Natural killer cell treated with Interleukin-12 subunit alpha and Interleukin-12 subunit beta and Interleukin-15 and Interleukin-18, amount 100 ng/mL, for 72 hours (primary cell): ENCODE measurements around the gene MEGF9. TPM values are rescaled to one million over a fixed set of nuclear protein-coding genes. Genes with fewer than 3 reads are reported as not detected.
A peak's percentile ranks its signal among the peaks of the same experiment; 100 is the strongest.

Experiments
- ATAC-seq, 2 donors: fragments of 150-1000 bp; cut with Tn5 transposase in 1 of 2; sonication (Bioruptor Pico), chemical (Tn5 transposase) in 1 of 2; 2 replicates each; pipeline ENCODE4 v1.10.0; 2021
- DNase-seq: peaks from one replicate; pipeline ENCODE4 v3.0.0; 2022; ENCODE audit warnings: low spot score
- H3K27ac Mint-ChIP-seq, 2 donors: 1 replicate in 1 of 2; 2 replicates in 1 of 2; pipeline ENCODE4 v1.8.0; 2022; ENCODE audit warnings: mixed read lengths in 2 of 2, mild to moderate bottlenecking in 1 of 2, moderate library complexity in 1 of 2
- H3K27me3 Mint-ChIP-seq, 2 donors: 1 replicate in 1 of 2; 2 replicates in 1 of 2; pipeline ENCODE4 v1.8.0; 2022; ENCODE audit warnings: mixed read lengths in 2 of 2
- H3K36me3 Mint-ChIP-seq: one replicate; pipeline ENCODE4 v1.8.0; 2022; ENCODE audit warnings: mixed read lengths
- H3K4me1 Mint-ChIP-seq, 2 donors: 1 replicate in 1 of 2; 2 replicates in 1 of 2; pipeline ENCODE4 v1.8.0; 2022; ENCODE audit warnings: low read depth in 2 of 2, mixed read lengths in 2 of 2, mild to moderate bottlenecking in 1 of 2
- H3K4me3 Mint-ChIP-seq: one replicate; pipeline ENCODE4 v1.8.0; 2022; ENCODE audit warnings: mixed read lengths
- H3K9me3 Mint-ChIP-seq: 2 replicates; pipeline ENCODE4 v1.8.0; 2022; ENCODE audit warnings: mixed read lengths
- total RNA-seq, 2 donors: library from RNA; stranded (reverse); gene quantifications; one replicate each; pipeline ENCODE4 v1.2.3, GENCODE V29; 2022

MEGF9 gene
- total RNA-seq, 2 donors from 2014 or later, result 7.7 to 12.7 TPM

GRCh38 chr9:120628207-120628924 is 85.9 kb downstream of the MEGF9 start:
- Mint-ChIP-seq H3K36me3 (no peaks in the 10 kb centered on the region), H3K27ac (no peak overlapping the region), H3K4me3 (no peak overlapping the region), H3K4me1 (peaks cover 6 to 8% of the 10 kb centered on the region in 2 donors), H3K27me3 (no peaks in the 10 kb centered on the region), H3K9me3 (no peaks in the 10 kb centered on the region)
- DNase-seq (no peak), ATAC-seq (no peak)

GRCh38 chr9:120627073-120627472 is 87.2 kb downstream of the MEGF9 start:
- H3K4me1 Mint-ChIP-seq, result peaks cover 6 to 8% of the 10 kb centered on the region in 2 donors
- H3K27me3 Mint-ChIP-seq, result no peaks in the 10 kb centered on the region
- DNase-seq (no peak), ATAC-seq (no peak)
- H3K9me3 Mint-ChIP-seq, result no peaks in the 10 kb centered on the region
- H3K36me3 Mint-ChIP-seq, result no peaks in the 10 kb centered on the region
- H3K27ac Mint-ChIP-seq, result no peak overlapping the region
- H3K4me3 Mint-ChIP-seq, result no peak overlapping the region

- Mint-ChIP-seq H3K36me3 (no peaks in the 10 kb centered on the region), H3K4me1 (peaks cover 6% of the 10 kb centered on the region in 2 donors), H3K27me3 (no peaks in the 10 kb centered on the region), H3K9me3 (no peaks in the 10 kb centered on the region), H3K27ac (no peak overlapping the region), H3K4me3 (no peak overlapping the region)
- ATAC-seq, result no peak
- DNase-seq, result no peak
Observed at GRCh38 chr9:120626512-120626911, 87.8 kb downstream of the MEGF9 start.

- Mint-ChIP-seq H3K4me3 (no peak overlapping the region), H3K9me3 (no peaks in the 10 kb centered on the region), H3K27ac (no peak overlapping the region), H3K36me3 (no peaks in the 10 kb centered on the region), H3K4me1 (peaks cover 1 to 6% of the 10 kb centered on the region in 2 donors), H3K27me3 (no peaks in the 10 kb centered on the region)
- ATAC-seq (no peak), DNase-seq (no peak)
Observed at GRCh38 chr9:120625222-120625621, 89.0 kb downstream of the MEGF9 start.

- ATAC-seq (no peak), DNase-seq (no peak)
- no peaks in the 10 kb centered on the region for H3K27me3 Mint-ChIP-seq
- no peak overlapping the region for H3K27ac Mint-ChIP-seq
- no peak overlapping the region for H3K4me3 Mint-ChIP-seq
- peaks cover 3 to 10% of the 10 kb centered on the region in 2 donors for H3K4me1 Mint-ChIP-seq
- no peaks in the 10 kb centered on the region for H3K36me3 Mint-ChIP-seq
- no peaks in the 10 kb centered on the region for H3K9me3 Mint-ChIP-seq
Observed at GRCh38 chr9:120622790-120623189, 91.5 kb downstream of the MEGF9 start.

- Mint-ChIP-seq H3K4me3 (no peak overlapping the region), H3K27me3 (no peaks in the 10 kb centered on the region), H3K9me3 (no peaks in the 10 kb centered on the region), H3K4me1 (peaks cover 3 to 14% of the 10 kb centered on the region in 2 donors), H3K27ac (no peak overlapping the region), H3K36me3 (no peaks in the 10 kb centered on the region)
- ATAC-seq (no peak), DNase-seq (no peak)
Observed at GRCh38 chr9:120621941-120622340, 92.3 kb downstream of the MEGF9 start.

DNA sequence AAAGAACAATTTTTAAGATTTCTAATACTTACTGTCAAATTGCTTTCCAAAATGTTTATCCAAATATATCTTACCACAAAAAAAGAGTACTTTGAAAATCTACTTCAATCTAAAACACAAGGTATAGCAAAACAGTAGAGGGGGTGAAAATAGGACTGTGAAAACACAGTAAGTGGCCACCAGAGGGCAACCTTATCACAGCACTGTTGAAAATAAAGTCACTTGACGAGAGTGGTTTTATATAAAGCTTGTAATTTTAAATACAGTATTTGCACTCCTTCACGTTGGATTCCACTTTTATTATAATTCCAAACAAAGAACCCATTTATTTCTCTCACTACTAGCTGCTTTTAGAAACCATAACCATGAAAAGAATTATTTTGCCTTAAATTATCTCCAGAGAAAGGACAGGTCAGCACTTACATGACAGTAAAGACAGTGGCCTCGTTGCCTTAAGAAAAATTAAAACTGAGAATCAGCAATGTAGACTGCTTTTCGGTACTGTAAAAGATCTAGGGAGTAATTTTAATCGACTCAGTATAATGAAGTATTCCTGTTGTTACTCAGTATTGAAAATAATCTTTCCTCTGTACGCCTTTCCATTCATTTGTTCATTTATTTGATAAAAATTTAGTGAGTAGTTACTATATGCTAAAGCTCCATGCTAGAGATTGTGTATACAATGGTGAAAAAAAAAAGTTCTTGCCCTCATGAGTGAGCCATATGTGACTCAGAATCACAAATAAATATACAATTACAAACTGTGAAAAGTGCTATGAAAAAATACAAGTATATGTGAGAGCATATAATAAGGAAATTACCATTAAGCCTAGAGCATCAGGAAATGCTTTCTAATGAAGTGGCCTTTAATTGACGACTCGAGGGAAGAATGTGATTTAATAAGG is 94.3 kb downstream of the MEGF9 start:
- no peaks in the 10 kb centered on the region for H3K36me3 Mint-ChIP-seq
- no peak overlapping the region for H3K4me3 Mint-ChIP-seq
- DNase-seq (peak; percentile 76), ATAC-seq (peak; percentile 68 to 73)
- peaks cover 3 to 10% of the 10 kb centered on the region in 2 donors for H3K4me1 Mint-ChIP-seq
- no peaks in the 10 kb centered on the region for H3K27me3 Mint-ChIP-seq
- H3K27ac Mint-ChIP-seq, result peak overlapping the region in 1 of 2 donors; percentile 1
- H3K9me3 Mint-ChIP-seq, result no peaks in the 10 kb centered on the region

DNA sequence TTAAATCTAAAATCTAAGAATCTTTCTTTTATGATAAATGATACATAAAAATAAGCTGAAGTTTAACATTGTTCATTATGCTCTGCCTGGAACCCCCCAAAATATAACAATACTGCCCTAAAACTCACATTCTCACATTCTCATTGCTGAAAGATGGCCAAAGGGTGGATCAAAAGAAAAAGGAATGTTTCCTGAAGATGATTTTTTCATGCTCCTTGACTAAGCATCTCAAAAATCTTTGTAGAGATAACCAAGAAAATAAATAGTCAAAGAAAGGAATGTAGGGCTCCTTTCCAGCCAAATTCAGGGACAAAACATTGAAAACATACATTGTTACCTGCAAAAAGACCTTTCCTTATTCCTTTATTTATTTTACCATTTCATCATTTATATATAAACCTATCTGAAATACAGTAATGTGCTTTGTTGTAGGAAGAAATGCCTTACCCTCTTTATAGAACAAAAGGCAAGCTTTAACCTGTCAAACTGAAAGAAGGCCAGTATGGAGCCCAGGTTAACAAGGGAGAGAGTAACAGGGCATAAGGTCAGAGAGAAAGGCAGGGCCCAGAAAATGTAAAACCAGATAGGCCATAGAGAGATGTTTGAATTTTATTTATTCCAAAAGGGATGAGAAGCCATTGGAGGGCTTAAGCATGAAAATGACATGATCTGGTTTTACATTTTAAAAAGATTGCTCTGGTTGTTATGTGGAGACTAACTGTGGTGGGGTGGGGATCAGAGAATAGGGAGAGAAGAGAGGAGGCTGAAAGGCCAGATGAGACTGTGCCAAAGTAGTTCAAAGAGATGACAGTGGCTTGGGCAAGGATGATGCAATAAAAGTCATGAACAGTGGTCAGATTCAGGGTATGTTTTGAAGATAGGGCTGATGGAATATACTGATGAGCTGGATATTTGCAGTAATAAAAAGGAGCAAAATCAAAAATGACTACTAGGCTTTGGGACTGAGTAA is 97.0 kb downstream of the MEGF9 start:
- no peak for DNase-seq
- no peaks in the 10 kb centered on the region for H3K9me3 Mint-ChIP-seq
- peaks cover 3 to 8% of the 10 kb centered on the region in 2 donors for H3K4me1 Mint-ChIP-seq
- H3K27me3 Mint-ChIP-seq, result no peaks in the 10 kb centered on the region
- no peak for ATAC-seq
- H3K36me3 Mint-ChIP-seq, result no peaks in the 10 kb centered on the region
- H3K27ac Mint-ChIP-seq, result no peak overlapping the region
- H3K4me3 Mint-ChIP-seq, result no peak overlapping the region

DNA sequence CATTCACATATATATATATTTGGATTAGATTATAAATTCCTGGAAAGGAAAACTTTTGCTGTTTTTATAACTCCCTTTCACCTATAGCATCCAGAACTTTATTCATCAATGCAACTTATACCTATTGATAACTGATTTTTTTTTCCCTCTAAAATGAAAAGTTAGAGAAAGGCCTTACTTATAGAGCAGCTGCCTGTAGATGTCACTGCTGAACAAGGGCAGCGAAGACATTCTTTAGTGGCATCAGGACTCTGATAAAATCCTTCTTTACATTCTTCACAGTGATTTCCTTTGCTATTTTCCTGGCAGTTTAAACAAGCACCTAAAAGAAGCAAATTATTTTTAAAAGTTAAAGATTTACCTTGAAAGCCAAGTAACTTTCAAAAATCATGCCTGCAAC is 102.1 kb downstream of the MEGF9 start:
- ATAC-seq (no peak), DNase-seq (no peak)
- Mint-ChIP-seq H3K9me3 (no peaks in the 10 kb centered on the region), H3K4me1 (peaks cover 0 to 4% of the 10 kb centered on the region in 2 donors), H3K27me3 (no peaks in the 10 kb centered on the region), H3K27ac (no peak overlapping the region), H3K36me3 (no peaks in the 10 kb centered on the region), H3K4me3 (no peak overlapping the region)

DNA sequence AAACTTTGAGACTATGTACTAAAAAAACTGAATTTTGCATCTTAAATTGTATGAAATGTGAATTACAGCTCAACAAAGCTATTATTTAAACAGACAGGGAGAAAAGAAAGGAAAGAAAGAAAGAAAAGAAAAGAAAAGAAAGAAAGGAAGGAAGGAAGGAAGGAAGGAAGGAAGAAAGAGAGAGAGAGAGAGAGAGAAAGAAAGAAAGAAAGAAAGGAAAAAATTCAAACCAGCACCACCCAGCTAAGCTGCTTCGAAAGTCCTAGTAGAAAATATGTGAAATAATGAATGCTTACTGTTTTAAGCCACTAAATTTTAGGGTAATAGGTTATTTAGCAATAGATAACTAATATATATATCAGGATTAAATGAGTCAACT is 102.6 kb downstream of the MEGF9 start:
- ATAC-seq, result no peak
- no peak for DNase-seq

DNA sequence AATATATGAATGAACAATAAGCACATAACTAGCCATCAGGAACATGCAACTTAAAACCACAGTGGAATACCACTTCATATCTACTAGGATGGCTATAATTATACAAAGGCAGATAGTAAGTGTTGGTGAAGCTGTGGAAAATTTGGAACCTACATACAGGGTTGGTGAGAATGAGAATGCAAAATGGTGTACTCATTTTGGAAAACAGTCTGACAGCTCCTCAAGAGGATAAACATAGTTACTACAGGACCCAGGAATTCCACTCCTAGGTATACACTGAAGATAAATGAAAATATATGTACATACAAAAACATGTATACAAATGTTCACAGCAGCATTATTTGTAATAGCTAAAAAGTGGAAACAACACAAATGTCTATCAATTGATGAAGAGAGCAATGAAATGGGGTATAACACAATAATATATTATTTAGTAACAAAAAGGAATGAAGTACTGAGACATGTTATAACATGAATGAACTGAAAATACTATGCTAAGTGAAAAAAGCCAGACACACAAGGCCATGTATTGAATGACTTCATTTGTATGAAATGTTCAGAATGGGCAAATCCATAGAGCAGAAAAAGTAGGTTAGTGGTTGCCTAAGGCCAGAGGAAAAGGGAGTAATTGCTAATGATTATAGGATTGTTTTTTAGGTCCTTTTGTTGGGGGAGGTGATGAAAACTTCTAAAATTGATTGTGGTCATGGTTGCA is 103.1 kb downstream of the MEGF9 start:
- peaks cover 0 to 4% of the 10 kb centered on the region in 2 donors for H3K4me1 Mint-ChIP-seq
- H3K4me3 Mint-ChIP-seq, result no peak overlapping the region
- DNase-seq (no peak), ATAC-seq (no peak)
- no peaks in the 10 kb centered on the region for H3K27me3 Mint-ChIP-seq
- H3K9me3 Mint-ChIP-seq, result no peaks in the 10 kb centered on the region
- H3K36me3 Mint-ChIP-seq, result no peaks in the 10 kb centered on the region
- no peak overlapping the region for H3K27ac Mint-ChIP-seq

More for the DNA sequence above, 102.6 kb downstream of the MEGF9 start:
- H3K4me3 Mint-ChIP-seq, result no peak overlapping the region
- H3K27me3 Mint-ChIP-seq, result no peaks in the 10 kb centered on the region
- H3K9me3 Mint-ChIP-seq, result no peaks in the 10 kb centered on the region
- H3K27ac Mint-ChIP-seq, result no peak overlapping the region
- peaks cover 0 to 4% of the 10 kb centered on the region in 2 donors for H3K4me1 Mint-ChIP-seq
- H3K36me3 Mint-ChIP-seq, result no peaks in the 10 kb centered on the region

DNA sequence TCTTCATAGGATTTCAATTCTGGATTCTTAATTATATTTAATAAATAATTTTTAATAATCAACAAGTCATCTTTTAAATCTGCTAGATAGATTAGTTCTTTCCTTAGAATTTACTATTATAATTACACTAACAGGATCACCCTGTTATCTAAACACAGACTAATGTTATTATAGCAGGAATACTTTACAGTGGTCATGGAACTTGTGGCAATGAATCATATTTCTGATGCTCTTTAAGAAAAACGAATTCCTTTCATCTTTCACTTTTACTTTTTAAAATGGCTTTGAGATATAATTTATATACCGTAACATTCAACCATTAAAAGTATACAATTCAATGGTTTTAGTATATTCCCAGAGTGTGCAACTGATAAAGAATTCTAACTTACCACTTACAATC is 104.6 kb downstream of the MEGF9 start:
- DNase-seq, result no peak
- H3K27ac Mint-ChIP-seq, result no peak overlapping the region
- H3K4me1 Mint-ChIP-seq, result peaks cover 0 to 4% of the 10 kb centered on the region in 2 donors
- no peak overlapping the region for H3K4me3 Mint-ChIP-seq
- peaks cover 6% of the 10 kb centered on the region for H3K36me3 Mint-ChIP-seq
- H3K27me3 Mint-ChIP-seq, result no peaks in the 10 kb centered on the region
- no peak for ATAC-seq
- H3K9me3 Mint-ChIP-seq, result no peaks in the 10 kb centered on the region

DNA sequence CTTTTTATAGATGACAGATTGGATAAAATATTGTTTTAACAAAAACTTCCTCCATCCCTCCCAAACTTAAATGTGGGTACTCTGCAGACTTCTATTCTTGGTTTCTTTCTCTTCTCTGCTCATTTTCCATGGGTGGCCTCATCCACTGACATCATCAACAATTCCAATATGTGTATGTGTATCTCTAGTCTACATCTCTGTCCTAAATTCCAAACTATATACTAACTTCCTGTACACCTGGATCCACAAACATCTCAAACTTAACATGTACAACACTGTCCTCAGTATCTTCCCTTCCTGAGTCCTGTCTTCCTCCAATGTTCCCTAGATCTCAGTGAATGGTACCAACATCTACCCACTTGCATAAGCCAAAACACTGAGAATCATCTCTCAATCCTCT is 105.8 kb downstream of the MEGF9 start:
- H3K4me1 Mint-ChIP-seq, result peaks cover 0 to 4% of the 10 kb centered on the region in 2 donors
- H3K4me3 Mint-ChIP-seq, result no peak overlapping the region
- H3K9me3 Mint-ChIP-seq, result no peaks in the 10 kb centered on the region
- no peaks in the 10 kb centered on the region for H3K27me3 Mint-ChIP-seq
- DNase-seq (no peak), ATAC-seq (no peak)
- H3K27ac Mint-ChIP-seq, result no peak overlapping the region
- peaks cover 6% of the 10 kb centered on the region for H3K36me3 Mint-ChIP-seq
